Rectal smooth muscle tissue (tissue), 1 donor: ENCODE measurements around the gene COL18A1.

Source experiments
- H3K27ac ChIP-seq: one replicate; pipeline ENCODE4 v1.7.0; 2013; ENCODE audit warnings: low read depth, low read length, inconsistent platforms
- H3K27me3 ChIP-seq: one replicate; pipeline ENCODE4 v1.7.0; 2013; ENCODE audit warnings: low read length; ENCODE audit not compliant: control insufficient read depth, insufficient read depth
- H3K36me3 ChIP-seq: one replicate; pipeline ENCODE4 v1.7.0; 2013; ENCODE audit warnings: low read length; ENCODE audit not compliant: control insufficient read depth, insufficient read depth
- H3K4me1 ChIP-seq: one replicate; pipeline ENCODE4 v1.7.0; 2013; ENCODE audit warnings: low read length; ENCODE audit not compliant: control insufficient read depth, insufficient read depth
- H3K4me3 ChIP-seq: one replicate; pipeline ENCODE4 v1.7.0; 2013; ENCODE audit warnings: low read length
- H3K9ac ChIP-seq: one replicate; pipeline ENCODE4 v1.7.0; 2013; ENCODE audit warnings: low read length

Gene COL18A1

GRCh38 chr21:45424854-45425795, 20.2 kb downstream of the COL18A1 start:
- Histone ChIP-seq H3K4me3 (no peak overlapping the region), H3K36me3 (no peaks in the 10 kb centered on the region), H3K4me1 (no peaks in the 10 kb centered on the region), H3K27me3 (no peaks in the 10 kb centered on the region), H3K9ac (no peak overlapping the region), H3K27ac (no peak overlapping the region)

- Histone ChIP-seq H3K9ac (no peak overlapping the region), H3K4me3 (no peak overlapping the region), H3K4me1 (peaks cover 4% of the 10 kb centered on the region), H3K27me3 (no peaks in the 10 kb centered on the region), H3K27ac (no peak overlapping the region), H3K36me3 (no peaks in the 10 kb centered on the region)
Measured at GRCh38 chr21:45427331-45428271, 22.6 kb downstream of the COL18A1 start.

- Histone ChIP-seq H3K27ac (no peak overlapping the region), H3K27me3 (no peaks in the 10 kb centered on the region), H3K9ac (no peak overlapping the region), H3K36me3 (no peaks in the 10 kb centered on the region), H3K4me1 (peaks cover 7% of the 10 kb centered on the region), H3K4me3 (no peak overlapping the region)
Measured at GRCh38 chr21:45428534-45428933, 23.6 kb downstream of the COL18A1 start.

GRCh38 chr21:45429221-45430175, 24.5 kb downstream of the COL18A1 start:
- H3K27ac ChIP-seq: no peak overlapping the region
- H3K4me1 ChIP-seq: peaks cover 8% of the 10 kb centered on the region
- no peaks in the 10 kb centered on the region for H3K27me3 ChIP-seq
- H3K36me3 ChIP-seq: no peaks in the 10 kb centered on the region
- no peak overlapping the region for H3K4me3 ChIP-seq
- no peak overlapping the region for H3K9ac ChIP-seq

GRCh38 chr21:45430521-45431501, 25.8 kb downstream of the COL18A1 start:
- Histone ChIP-seq H3K4me1 (peaks cover 8% of the 10 kb centered on the region), H3K9ac (no peak overlapping the region)

GRCh38 chr21:45431781-45432572, 27.0 kb downstream of the COL18A1 start:
- H3K27me3 ChIP-seq: no peaks in the 10 kb centered on the region
- no peak overlapping the region for H3K27ac ChIP-seq
- no peaks in the 10 kb centered on the region for H3K36me3 ChIP-seq
- H3K9ac ChIP-seq: no peak overlapping the region
- peaks cover 8% of the 10 kb centered on the region for H3K4me1 ChIP-seq
- no peak overlapping the region for H3K4me3 ChIP-seq

More at GRCh38 chr21:45430521-45431501, 25.8 kb downstream of the COL18A1 start:
- H3K27me3 ChIP-seq: no peaks in the 10 kb centered on the region
- H3K36me3 ChIP-seq: no peaks in the 10 kb centered on the region
- H3K27ac ChIP-seq: no peak overlapping the region
- H3K4me3 ChIP-seq: no peak overlapping the region

GRCh38 chr21:45432575-45433255, 27.8 kb downstream of the COL18A1 start:
- Histone ChIP-seq H3K27ac (no peak overlapping the region), H3K4me1 (peaks cover 8% of the 10 kb centered on the region), H3K36me3 (no peaks in the 10 kb centered on the region), H3K27me3 (no peaks in the 10 kb centered on the region), H3K4me3 (no peak overlapping the region), H3K9ac (no peak overlapping the region)

- no peaks in the 10 kb centered on the region for H3K36me3 ChIP-seq
- H3K27ac ChIP-seq: no peak overlapping the region
- no peak overlapping the region for H3K4me3 ChIP-seq
- H3K27me3 ChIP-seq: no peaks in the 10 kb centered on the region
- peaks cover 8% of the 10 kb centered on the region for H3K4me1 ChIP-seq
- no peak overlapping the region for H3K9ac ChIP-seq
Measured at GRCh38 chr21:45433301-45433700, 28.3 kb downstream of the COL18A1 start.

GRCh38 chr21:45433911-45434644, 29.1 kb downstream of the COL18A1 start:
- Histone ChIP-seq H3K4me3 (no peak overlapping the region), H3K27ac (no peak overlapping the region), H3K36me3 (no peaks in the 10 kb centered on the region), H3K4me1 (peaks cover 13% of the 10 kb centered on the region), H3K27me3 (no peaks in the 10 kb centered on the region), H3K9ac (no peak overlapping the region)
